ENCODE measurements around the gene PARD3. TPM values are rescaled to one million over a fixed set of nuclear protein-coding genes. Genes with fewer than 3 reads are reported as not detected.
A peak's percentile ranks its signal among the peaks of the same experiment; 100 is the strongest.

PARD3 gene
- total RNA-seq (2013; cell fraction: nucleolus; rRNA removed): 128 and 134 TPM in 2 replicates
- total RNA-seq (2014; rRNA removed) (16.5 and 18.8 TPM in 2 replicates), total RNA-seq (2014; rRNA removed; fragmentation: Illumina TruSeq; extraction: Trizol) (27.5 and 29.0 TPM in 2 replicates), total RNA-seq (2021) (16.6 TPM in 2 replicates), polyA plus RNA-seq (2011; rRNA removed) (43.1 and 55.3 TPM in 2 replicates), polyA plus RNA-seq (2014; fragmentation: Illumina TruSeq; extraction: Trizol) (19.3 and 21.7 TPM in 2 replicates), polyA plus RNA-seq (2014; fragmentation: Nextera tagmentation; extraction: Ambion mirVana) (1 to 10 TPM; 6.3 to 9.6 TPM), polyA plus RNA-seq (2014; rRNA removed) (9.9 and 11.3 TPM in 2 replicates), polyA plus RNA-seq (2016; fragmentation: Nextera tagmentation; extraction: Ambion mirVana) (1 to 10 TPM; 2.6 to 3.8 TPM), polyA minus RNA-seq (2011; rRNA and poly(A)+ RNA removed) (96.4 TPM in 2 replicates), Bru-seq, nascent RNA (percentile 70 among the genes with signal in this experiment), BruChase-seq, experiment 1, labeled RNA remaining after a 6-hour chase (percentile 64 among the genes with signal in this experiment), BruChase-seq, experiment 2, labeled RNA remaining after a 2-hour chase (percentile 67 among the genes with signal in this experiment)
- 3.7 TPM for polyA plus RNA-seq (2011; ENCODE audit: low read depth)
- polyA plus RNA-seq (2011; cell fraction: cytosol; rRNA removed): 24.3 and 28.9 TPM in 2 replicates
- 27.5 and 32.0 TPM in 2 replicates for polyA plus RNA-seq (2011; cell fraction: nucleus; rRNA removed)
- 4.7 and 6.1 TPM in 2 replicates for polyA plus RNA-seq (2012)
- polyA minus RNA-seq (2011; cell fraction: cytosol; rRNA and poly(A)+ RNA removed): 17.6 and 22.9 TPM in 2 replicates
- 71.0 and 84.8 TPM in 2 replicates for polyA minus RNA-seq (2011; cell fraction: nucleus; rRNA and poly(A)+ RNA removed)
- long read RNA-seq, experiment 1, partial matches to known transcripts: 3 of 5 reads
- long read RNA-seq, experiment 1, other reads (novel, unspliced or antisense): 2 of 5 reads
- long read RNA-seq, experiment 2, partial matches to known transcripts: 33 of 78 reads
- long read RNA-seq, experiment 2, other reads (novel, unspliced or antisense): 45 of 78 reads

GRCh38 chr10:34815185-34816084 lies at the start of gene PARD3:
Gene PARD3, minus strand, starts transcription at chr10:34815296. Its CDS starts 301 bp downstream, at chr10:34814995.
- Histone ChIP-seq H3K4me3 (peak within 1 kb of the TSS; percentile 41; the same call in 1 of the 2 replicates), H3K36me3 (ENCODE audit: control insufficient read depth in 2 of 2, insufficient read depth in 2 of 2, low read length in 1 of 2) (no peaks in the 10 kb centered on the region), H3K9ac (ENCODE audit: control insufficient read depth, insufficient read depth, low read length) (no peak within 1 kb of the TSS), H3K9me3 (replicated peaks; ENCODE audit: control insufficient read depth, insufficient read depth, low read length) (no peaks in the 10 kb centered on the region), H3K27ac (ENCODE audit: control insufficient read depth, insufficient read depth) (no peak within 1 kb of the TSS), H4K20me1 (ENCODE audit: control insufficient read depth, insufficient read depth) (no peaks in the 10 kb centered on the region), H2AFZ (ENCODE audit: control insufficient read depth, low read depth, low read length) (0 out of 2 replicates have a peak within 1 kb of the TSS, but pooled peaks have one; percentile 2), H3K4me1 (ENCODE audit: control insufficient read depth, insufficient read depth, low read length) (no peaks in the 10 kb centered on the region), H3K27me3 (replicated peaks in 1 of 2; ENCODE audit: control insufficient read depth in 2 of 2, insufficient read depth in 2 of 2, low read length in 1 of 2) (peaks cover 0 to 15% of the 10 kb centered on the region in 2 experiments; a peak in 3 of 4 replicates), H3K79me2 (ENCODE audit: control insufficient read depth, insufficient read depth, low read length) (no peaks in the 10 kb centered on the region), H3K4me2 (ENCODE audit: control insufficient read depth, insufficient read depth) (peak within 1 kb of the TSS; percentile 64; the same call in 1 of the 2 replicates)
- ChIA-PET CTCF (interaction anchor here (1.9 to 3.6 kb wide), 3 partner anchors 83 to 149 kb away, joined by 6 to 26 read pairs (median 15); no protein-coding TSS in a partner anchor), POLR2A (interaction anchor here (0.5 to 1.5 kb wide), 2 partner anchors 24 to 334 kb away, joined by 3 read pairs; no protein-coding TSS in a partner anchor), RAD21 (ENCODE audit: unreplicated experiment) (interaction anchor here (0.6 to 12.7 kb wide), 8 partner anchors 9 to 179 kb away, joined by 3 to 142 read pairs (median 4); no protein-coding TSS in a partner anchor), SMC1A (ENCODE audit: uncharacterized antibody, unreplicated experiment) (interaction anchor here (0.8 to 7.6 kb wide), 9 partner anchors 13 to 154 kb away, joined by 3 to 67 read pairs (median 4); no protein-coding TSS in a partner anchor)
- ATAC-seq (peak; percentile 70), DNase-seq (ENCODE audit: low read depth, low spot score) (no peak), FAIRE-seq (no peak)
- no TSS peak for BruUV-seq (replicated peaks)
- intact Hi-C loops (cut with micrococcal nuclease; ENCODE audit: unreplicated experiment) (loop anchor here (10.0 kb wide), 1 partner anchor 151 kb away; no protein-coding TSS in a partner anchor), in situ Hi-C loops (cut with MboI) (no loop called here)
- 13% methylated on average over 20 of the region's 82 CpGs for WGBS (ENCODE audit: insufficient coverage, insufficient replicate concordance, low lambda C conversion rate, missing lambda C conversion rate)
- TF ChIP-seq TCF3 (IDR thresholded peaks at IDR 0.05; ENCODE audit: borderline replicate concordance, insufficient read depth, low read depth, low read length): 0 out of 2 replicates have a peak, but pooled peaks have one; percentile 31
- TF ChIP-seq PML (IDR thresholded peaks at IDR 0.05; ENCODE audit: low read length): no peak
- TF ChIP-seq SMARCA5 (IDR thresholded peaks at IDR 0.05): 0 out of 2 replicates have a peak, but pooled peaks have one; percentile 22
- TF ChIP-seq BHLHE40 (IDR thresholded peaks at IDR 0.05; ENCODE audit: borderline replicate concordance in 1 of 2, low read depth in 2 of 2, low read length in 1 of 2): peak in 1 of 2 experiments; percentile 73; a peak in 1 of 4 replicates
- TF ChIP-seq, protein P1, sequence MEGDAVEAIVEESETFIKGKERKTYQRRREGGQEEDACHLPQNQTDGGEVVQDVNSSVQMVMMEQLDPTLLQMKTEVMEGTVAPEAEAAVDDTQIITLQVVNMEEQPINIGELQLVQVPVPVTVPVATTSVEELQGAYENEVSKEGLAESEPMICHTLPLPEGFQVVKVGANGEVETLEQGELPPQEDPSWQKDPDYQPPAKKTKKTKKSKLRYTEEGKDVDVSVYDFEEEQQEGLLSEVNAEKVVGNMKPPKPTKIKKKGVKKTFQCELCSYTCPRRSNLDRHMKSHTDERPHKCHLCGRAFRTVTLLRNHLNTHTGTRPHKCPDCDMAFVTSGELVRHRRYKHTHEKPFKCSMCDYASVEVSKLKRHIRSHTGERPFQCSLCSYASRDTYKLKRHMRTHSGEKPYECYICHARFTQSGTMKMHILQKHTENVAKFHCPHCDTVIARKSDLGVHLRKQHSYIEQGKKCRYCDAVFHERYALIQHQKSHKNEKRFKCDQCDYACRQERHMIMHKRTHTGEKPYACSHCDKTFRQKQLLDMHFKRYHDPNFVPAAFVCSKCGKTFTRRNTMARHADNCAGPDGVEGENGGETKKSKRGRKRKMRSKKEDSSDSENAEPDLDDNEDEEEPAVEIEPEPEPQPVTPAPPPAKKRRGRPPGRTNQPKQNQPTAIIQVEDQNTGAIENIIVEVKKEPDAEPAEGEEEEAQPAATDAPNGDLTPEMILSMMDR (IDR thresholded peaks at IDR 0.05 in 2 of 3, conservative IDR thresholded peaks at IDR 0.05 in 1 of 3; ENCODE audit: control insufficient read depth in 2 of 3, extremely low read depth in 1 of 3, insufficient read depth in 1 of 3, low read depth in 3 of 3, low read length in 3 of 3): no peak
- TF ChIP-seq SP1 (IDR thresholded peaks at IDR 0.05; ENCODE audit: low read depth, low read length): no peak
- TF ChIP-seq POLR2AphosphoS5 (IDR thresholded peaks at IDR 0.05; ENCODE audit: low read length): no peak
- peak; percentile 42; the same call in 1 of the 2 replicates for TF ChIP-seq MXI1 (IDR thresholded peaks at IDR 0.05; ENCODE audit: low read depth, low read length)

Measured in GM12878 (cell line).